Heart left ventricle (tissue), 13 donors: ENCODE data around the gene PARP3.

Experiments used
- CTCF ChIP-seq, 12 donors: fragments of 200-600 bp; sonication (generic) in 4 of 12; IDR thresholded peaks; one replicate each; pipeline versions ENCODE4 v1.5.0 to v1.8.0; 2018 to 2022; ENCODE audit warnings: antibody characterized with exemption in 12 of 12, mild to moderate bottlenecking in 5 of 12
- POLR2A ChIP-seq, 2 donors: fragments of 450-650 bp; IDR thresholded peaks; one replicate each; pipeline ENCODE4 v1.6.1; 2017; ENCODE audit warnings: antibody characterized with exemption in 2 of 2, mild to moderate bottlenecking in 2 of 2, moderate library complexity in 2 of 2
- donor health status: ischemic (EF 13 %, LVEDD 7.1; RV severe dilation, severe dysfunction).
- donor health status: DM: no; HTN: yes; CAD: no.
- donor health status: DM: no; HTN: no; CAD: no.
- donor health status: ischemic (EF 25% LVEDD 6.9; RV normal size, moderate dysfunction).
- donor health status: ischemic (EF 25% LVEDD 5.7; RV mildly dilated, moderate dysfunction).
- donor health status: ischemic (EF 35%, LVEDD 5.7; RV mildly dilated, moderate dysfunction).
- donor health status: nonischemic (EF 11% LVEDD 7.7; RV severe dilation, severe dysfunction).
- donor health status: DM: yes; HTN: yes; CAD: no.
- donor health status: PGD.
- donor health status: ischemic (EF 29% LVEDD 5.4; RV normal size, mild dysfunction).
- donor health status: nonischemic (EF 23%, LVEDD 6.1; RV moderate dilation, normal function).

- no peak for TF ChIP-seq POLR2A (IDR thresholded peaks at IDR 0.05)
- no peak for TF ChIP-seq CTCF (IDR thresholded peaks at IDR 0.05)
Observed at GRCh38 chr3:51994530-51994929, 52.4 kb downstream of the PARP3 start.
